Measurements from ENCODE around the gene OSR1.

Gene OSR1

GRCh38 chr2:19355931-19356544 is 2.4 kb downstream of the OSR1 start:
- TF ChIP-seq ZBTB26 (tag by site-specific recombination; optimal IDR thresholded peaks at IDR 0.05) (no peak), ZFP69B (tag by site-specific recombination; IDR thresholded peaks at IDR 0.05) (no peak), SP2 (tag by site-specific recombination; IDR thresholded peaks at IDR 0.05) (no peak), ZNF670 (tag by site-specific recombination; IDR thresholded peaks at IDR 0.05; ENCODE audit: low read depth) (no peak), ZNF548 (tag by site-specific recombination; IDR thresholded peaks at IDR 0.05) (no peak), ELK4 (IDR thresholded peaks at IDR 0.05; ENCODE audit: borderline replicate concordance, low read depth, low read length) (no peak), BCL11A (tag by site-specific recombination; IDR thresholded peaks at IDR 0.05; ENCODE audit: low read depth) (no peak), OVOL3 (tag by site-specific recombination; IDR thresholded peaks at IDR 0.05) (no peak), SETDB1 (IDR thresholded peaks at IDR 0.05; ENCODE audit: insufficient read length, low read length) (no peak), SP7 (tag by site-specific recombination; IDR thresholded peaks at IDR 0.05) (no peak), ZNF223 (tag by site-specific recombination; IDR thresholded peaks at IDR 0.05) (no peak), ZNF600 (tag by site-specific recombination; IDR thresholded peaks at IDR 0.05) (no peak), ZNF2 (tag by site-specific recombination; IDR thresholded peaks at IDR 0.05) (no peak), ZNF416 (tag by site-specific recombination; IDR thresholded peaks at IDR 0.05) (no peak), ZNF426 (tag by site-specific recombination; IDR thresholded peaks at IDR 0.05) (no peak), ZNF174 (tag by site-specific recombination; IDR thresholded peaks at IDR 0.05) (no peak), GLIS1 (tag by site-specific recombination; IDR thresholded peaks at IDR 0.05) (no peak)
- H3K4me3 ChIP-seq (ENCODE audit: low read depth, low read length), result no peak overlapping the region
- POLR2A ChIA-PET, result no interaction called here
- no peaks in the 10 kb centered on the region for H3K36me3 ChIP-seq (ENCODE audit: control insufficient read depth in 2 of 2, insufficient read depth in 1 of 2, low read length in 2 of 2)
- no peaks in the 10 kb centered on the region for H3K9me3 ChIP-seq (ENCODE audit: control insufficient read depth, insufficient read depth, low read depth, low read length)
- H3K4me1 ChIP-seq (ENCODE audit: control insufficient read depth, insufficient read depth, low read length), result peaks cover 7% of the 10 kb centered on the region; the same call in 1 of the 2 replicates
- H3K27ac ChIP-seq (ENCODE audit: extremely low read depth, low read depth, low read length), result no peak overlapping the region
- CTCF ChIA-PET, result no interaction called here

- no peak overlapping the region for H3K4me3 ChIP-seq (ENCODE audit: low read depth, low read length)
- ChIA-PET POLR2A (no interaction called here), CTCF (no interaction called here)
- no peak overlapping the region for H3K27ac ChIP-seq (ENCODE audit: extremely low read depth, low read depth, low read length)
- H3K36me3 ChIP-seq (ENCODE audit: control insufficient read depth in 2 of 2, insufficient read depth in 1 of 2, low read length in 2 of 2), result no peaks in the 10 kb centered on the region
- H3K9me3 ChIP-seq (ENCODE audit: control insufficient read depth, insufficient read depth, low read depth, low read length), result no peaks in the 10 kb centered on the region
- no peak for TF ChIP-seq MYNN (tag by site-specific recombination; IDR thresholded peaks at IDR 0.05; ENCODE audit: borderline replicate concordance)
- TF ChIP-seq ZNF404 (tag by site-specific recombination; IDR thresholded peaks at IDR 0.05), result no peak
- TF ChIP-seq ZNF558 (tag by site-specific recombination; IDR thresholded peaks at IDR 0.05), result no peak
- no peak for TF ChIP-seq SALL2 (tag by site-specific recombination; IDR thresholded peaks at IDR 0.05; ENCODE audit: borderline replicate concordance)
- TF ChIP-seq ZNF214 (tag by site-specific recombination; IDR thresholded peaks at IDR 0.05; ENCODE audit: borderline replicate concordance), result no peak
- TF ChIP-seq ZNF677 (tag by site-specific recombination; IDR thresholded peaks at IDR 0.05), result no peak
- TF ChIP-seq ZNF132 (tag by site-specific recombination; IDR thresholded peaks at IDR 0.05; ENCODE audit: borderline replicate concordance), result no peak
- H3K4me1 ChIP-seq (ENCODE audit: control insufficient read depth, insufficient read depth, low read length), result peaks cover 7% of the 10 kb centered on the region; the same call in 1 of the 2 replicates
Observed at GRCh38 chr2:19355416-19355821, 3.0 kb downstream of the OSR1 start.
